ENCODE data around the gene CCSER1.

DNA sequence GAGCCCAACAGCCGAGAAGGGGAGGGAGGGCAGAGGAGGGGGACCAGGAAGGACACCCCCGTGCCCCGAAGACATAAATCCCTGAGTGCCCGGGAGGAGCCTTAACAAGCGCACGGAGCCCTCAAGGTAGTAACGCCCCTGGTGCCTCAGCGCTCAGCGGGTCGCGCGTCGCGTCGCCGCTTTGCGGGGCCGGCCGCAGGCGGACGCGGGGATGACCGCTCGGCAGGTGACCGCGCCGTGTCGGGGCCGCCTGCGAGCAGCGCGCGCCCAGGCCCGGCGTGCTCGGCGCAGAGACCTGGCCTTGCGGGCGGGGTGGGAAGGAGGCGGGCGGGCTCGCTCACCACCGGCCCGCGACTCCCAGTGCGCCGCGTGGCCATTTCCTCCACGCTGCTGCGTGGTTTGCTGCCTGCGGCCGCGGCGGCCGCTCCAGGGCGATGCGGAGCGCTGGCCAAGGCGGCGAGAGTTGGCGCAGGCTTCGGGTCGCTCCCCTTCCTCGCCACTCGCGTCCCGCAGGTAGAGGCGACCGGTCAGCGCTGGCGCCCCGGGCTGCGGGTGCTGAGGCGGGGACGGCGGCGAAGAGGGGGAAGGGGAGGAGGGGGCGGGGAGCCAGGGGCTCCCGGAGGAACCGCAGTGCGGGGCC, 632 bp downstream of the CCSER1 start:
- TF ChIP-seq, protein P1, sequence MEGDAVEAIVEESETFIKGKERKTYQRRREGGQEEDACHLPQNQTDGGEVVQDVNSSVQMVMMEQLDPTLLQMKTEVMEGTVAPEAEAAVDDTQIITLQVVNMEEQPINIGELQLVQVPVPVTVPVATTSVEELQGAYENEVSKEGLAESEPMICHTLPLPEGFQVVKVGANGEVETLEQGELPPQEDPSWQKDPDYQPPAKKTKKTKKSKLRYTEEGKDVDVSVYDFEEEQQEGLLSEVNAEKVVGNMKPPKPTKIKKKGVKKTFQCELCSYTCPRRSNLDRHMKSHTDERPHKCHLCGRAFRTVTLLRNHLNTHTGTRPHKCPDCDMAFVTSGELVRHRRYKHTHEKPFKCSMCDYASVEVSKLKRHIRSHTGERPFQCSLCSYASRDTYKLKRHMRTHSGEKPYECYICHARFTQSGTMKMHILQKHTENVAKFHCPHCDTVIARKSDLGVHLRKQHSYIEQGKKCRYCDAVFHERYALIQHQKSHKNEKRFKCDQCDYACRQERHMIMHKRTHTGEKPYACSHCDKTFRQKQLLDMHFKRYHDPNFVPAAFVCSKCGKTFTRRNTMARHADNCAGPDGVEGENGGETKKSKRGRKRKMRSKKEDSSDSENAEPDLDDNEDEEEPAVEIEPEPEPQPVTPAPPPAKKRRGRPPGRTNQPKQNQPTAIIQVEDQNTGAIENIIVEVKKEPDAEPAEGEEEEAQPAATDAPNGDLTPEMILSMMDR (IDR thresholded peaks at IDR 0.05; ENCODE audit: low read depth, low read length, missing input control) = no peak
- no peak for TF ChIP-seq SP1 (IDR thresholded peaks at IDR 0.05)
- TF ChIP-seq HNF4A (conservative IDR thresholded peaks at IDR 0.05) = no peak
- no peak for TF ChIP-seq TAF1 (conservative IDR thresholded peaks at IDR 0.05)
- no peak for TF ChIP-seq YY1 (IDR thresholded peaks at IDR 0.05)
- TF ChIP-seq, protein P2, sequence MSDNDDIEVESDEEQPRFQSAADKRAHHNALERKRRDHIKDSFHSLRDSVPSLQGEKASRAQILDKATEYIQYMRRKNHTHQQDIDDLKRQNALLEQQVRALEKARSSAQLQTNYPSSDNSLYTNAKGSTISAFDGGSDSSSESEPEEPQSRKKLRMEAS (IDR thresholded peaks at IDR 0.05) = no peak
- TF ChIP-seq JUND (IDR thresholded peaks at IDR 0.05) = no peak
- TF ChIP-seq NR2F2 (IDR thresholded peaks at IDR 0.05) = no peak

Data from liver (tissue), 3 donors.